ENCODE results near the gene GTF3C4. TPM values are rescaled to one million over a fixed set of nuclear protein-coding genes. Genes with fewer than 3 reads are reported as not detected.

The GTF3C4 gene
- polyA plus RNA-seq, 5 donors, result 17.0 to 25.1 (median 23.2) TPM

GRCh38 chr9:132730054-132731033 lies 60.1 kb downstream of the GTF3C4 start:
- no peak for DNase-seq

GRCh38 chr9:132731230-132731629 lies 61.0 kb downstream of the GTF3C4 start:
- DNase-seq, result no peak

- no peak for DNase-seq
These were observed 62.3 kb downstream of the GTF3C4 start for GRCh38 chr9:132732326-132733259.

- no peak for DNase-seq
These were observed 63.1 kb downstream of the GTF3C4 start for GRCh38 chr9:132733260-132733815.

GRCh38 chr9:132739710-132740310 lies 69.5 kb downstream of the GTF3C4 start:
- DNase-seq, result no peak

GRCh38 chr9:132740526-132741309 lies 70.5 kb downstream of the GTF3C4 start:
- DNase-seq, result no peak

GRCh38 chr9:132742821-132743311 lies 72.6 kb downstream of the GTF3C4 start:
- no peak for DNase-seq

GRCh38 chr9:132743931-132744479 lies 73.7 kb downstream of the GTF3C4 start:
- no peak for DNase-seq

Other genes starting within 250 kb of the GTF3C4 start
- not detected for gene BARHL1, start 87.9 kb upstream of the GTF3C4 start, polyA plus RNA-seq (ENCODE audit: insufficient read depth in 1 of 5, insufficient read length in 5 of 5, low replicate concordance in 1 of 5)
- gene DDX31, start 481 bp upstream of the GTF3C4 start, polyA plus RNA-seq (ENCODE audit: insufficient read depth in 1 of 5, insufficient read length in 5 of 5, low replicate concordance in 1 of 5), result 10 to 100 TPM; 12.3 to 17.4 (median 15.0) TPM
- gene AK8, start 207.8 kb downstream of the GTF3C4 start, polyA plus RNA-seq (ENCODE audit: insufficient read depth in 1 of 5, insufficient read length in 5 of 5, low replicate concordance in 1 of 5), result 1 to 10 TPM; 1.4 to 4.6 (median 3.5) TPM
- gene SPACA9, start 208.4 kb downstream of the GTF3C4 start, polyA plus RNA-seq (ENCODE audit: insufficient read depth in 1 of 5, insufficient read length in 5 of 5, low replicate concordance in 1 of 5), result 10 to 100 TPM in 4 of 5 donors, 1 to 10 TPM in 1; 6.6 to 13.5 (median 12.2) TPM